IMR-90 (cell line): ENCODE data around the gene BFAR. TPM values are rescaled to one million over a fixed set of nuclear protein-coding genes. Genes with fewer than 3 reads are reported as not detected.

Experiments used
- ATAC-seq: fragments of 200-7000 bp; cut with Tn5 transposase; 2 replicates; pipeline ENCODE4 v1.9.1; 2020; ENCODE audit warnings: low read depth, mild to moderate bottlenecking, moderate library complexity
- BruUV-seq: library from RNA; stranded (reverse); fragments of 400-500 nt; replicated peaks from 2 replicates; lab custom pipeline; 2021; lab: Mats Ljungman, UMichigan
- CTCF ChIA-PET: fragments of 300-600 bp; formaldehyde crosslinking; extraction: SDS; loops from one replicate; lab custom pipeline; 2021; ENCODE audit warnings: antibody characterized with exemption; lab: Yijun Ruan, JAX
- POLR2A ChIA-PET: fragments of 300-600 bp; sonication (Branson Sonifier 250); formaldehyde crosslinking; loops from one replicate; lab custom pipeline; 2022; ENCODE audit warnings: antibody characterized with exemption; ENCODE audit not compliant: unreplicated experiment; lab: Charles Lee
- DNase-seq: peaks from one replicate; pipeline ENCODE4 v3.0.0; 2013
- H2AFZ ChIP-seq: replicated peaks from 2 replicates; pipeline ENCODE3; 2013; ENCODE audit warnings: low read length, mild to moderate bottlenecking; ENCODE audit not compliant: poor library complexity
- H2AK5ac ChIP-seq: 2 replicates; pipeline ENCODE4 v1.6.1; 2013; ENCODE audit warnings: low read depth, low read length, inconsistent platforms
- H2AK9ac ChIP-seq: replicated peaks from 2 replicates; pipeline ENCODE3; 2013; ENCODE audit warnings: mild to moderate bottlenecking, low read depth, low read length, moderate library complexity; ENCODE audit not compliant: poor library complexity
- H2BK120ac ChIP-seq: 2 replicates; pipeline ENCODE4 v1.6.1; 2013; ENCODE audit warnings: low read depth, low read length, inconsistent platforms
- H2BK15ac ChIP-seq: 3 replicates; pipeline ENCODE4 v1.6.1; 2013; ENCODE audit warnings: low read depth, low read length, inconsistent platforms
- H2BK20ac ChIP-seq: 2 replicates; pipeline ENCODE4 v1.6.1; 2013; ENCODE audit warnings: low read depth, mild to moderate bottlenecking, inconsistent platforms, low read length, moderate library complexity
- H2BK5ac ChIP-seq: 2 replicates; pipeline ENCODE4 v1.6.1; 2013; ENCODE audit warnings: mild to moderate bottlenecking, low read depth, low read length, inconsistent platforms; ENCODE audit not compliant: poor library complexity, severe bottlenecking
- H3K14ac ChIP-seq: replicated peaks from 2 replicates; pipeline ENCODE4 v1.6.1; 2013; ENCODE audit warnings: low read depth, low read length, inconsistent platforms
- H3K18ac ChIP-seq: 2 replicates; pipeline ENCODE4 v1.6.1; 2013; ENCODE audit warnings: low read depth, low read length, control low read depth
- H3K23ac ChIP-seq: 2 replicates; pipeline ENCODE4 v1.6.1; 2013; ENCODE audit warnings: low read depth, low read length, inconsistent platforms
- H3K27ac ChIP-seq: 2 replicates; pipeline ENCODE4 v1.5.1; 2013; ENCODE audit warnings: mild to moderate bottlenecking, control low read depth, low read length; ENCODE audit not compliant: insufficient read depth
- H3K27me3 ChIP-seq: 2 replicates; pipeline ENCODE4 v1.6.1; 2013; ENCODE audit warnings: low read length; ENCODE audit not compliant: control insufficient read depth, insufficient read depth
- H3K36me3 ChIP-seq: 2 replicates; pipeline ENCODE4 v1.6.1; 2013; ENCODE audit warnings: low read length, mixed read lengths; ENCODE audit not compliant: control insufficient read depth, insufficient read depth
- H3K4ac ChIP-seq: 2 replicates; pipeline ENCODE4 v1.6.1; 2013; ENCODE audit warnings: low read depth, low read length, inconsistent platforms
- H3K4me1 ChIP-seq: 2 replicates; pipeline ENCODE4 v1.6.1; 2013; ENCODE audit warnings: low read length, mixed read lengths; ENCODE audit not compliant: control insufficient read depth, insufficient read depth
- H3K4me2 ChIP-seq: 2 replicates; pipeline ENCODE4 v1.6.1; 2013; ENCODE audit warnings: low read depth, mild to moderate bottlenecking, control low read depth, low read length, moderate library complexity
- H3K4me3 ChIP-seq: 2 replicates; pipeline ENCODE4 v1.5.1; 2013; ENCODE audit warnings: low read depth, mild to moderate bottlenecking, control low read depth, low read length, moderate library complexity; ENCODE audit not compliant: insufficient read depth
- H3K56ac ChIP-seq: 2 replicates; pipeline ENCODE4 v1.6.1; 2013; ENCODE audit warnings: low read length, inconsistent platforms; ENCODE audit not compliant: insufficient read depth; ENCODE audit errors: extremely low read depth
- H3K79me1 ChIP-seq, 2 experiments: 2 replicates each; pipeline ENCODE4 v1.6.1; 2013; ENCODE audit warnings: low read length in 2 of 2, inconsistent platforms in 1 of 2, low read depth in 1 of 2
- H3K9ac ChIP-seq: 2 replicates; pipeline ENCODE4 v1.6.1; 2013; ENCODE audit warnings: low read depth, low read length, control low read depth
- H3K9me1 ChIP-seq: 2 replicates; pipeline ENCODE4 v1.6.1; 2013; ENCODE audit warnings: low read length, inconsistent platforms; ENCODE audit not compliant: insufficient read depth
- H3K9me3 ChIP-seq: 2 replicates; pipeline ENCODE4 v1.6.1; 2013; ENCODE audit warnings: low read length; ENCODE audit not compliant: control insufficient read depth, insufficient read depth
- H4K20me1 ChIP-seq: 2 replicates; pipeline ENCODE4 v1.6.1; 2013; ENCODE audit warnings: low read length, inconsistent platforms; ENCODE audit not compliant: insufficient read depth
- H4K5ac ChIP-seq: 2 replicates; pipeline ENCODE4 v1.6.1; 2013; ENCODE audit warnings: mild to moderate bottlenecking, low read depth, low read length, control low read depth
- H4K8ac ChIP-seq, 2 experiments: 2 replicates each; pipeline ENCODE4 v1.6.1; 2013; ENCODE audit warnings: low read depth in 2 of 2, low read length in 2 of 2, control low read depth in 1 of 2, inconsistent platforms in 1 of 2
- H4K91ac ChIP-seq: 2 replicates; pipeline ENCODE4 v1.6.1; 2013; ENCODE audit warnings: low read depth, low read length, inconsistent platforms; ENCODE audit not compliant: insufficient read depth
- CHD1 ChIP-seq: IDR thresholded peaks from 2 replicates; pipeline ENCODE4 v1.6.1; 2012; ENCODE audit warnings: low read depth, low read length, improper control_type of control experiment
- CTCF ChIP-seq: conservative IDR thresholded peaks from 2 replicates; pipeline ENCODE4 v1.5.1; 2012; ENCODE audit warnings: mild to moderate bottlenecking, low read depth, low read length, improper control_type of control experiment
- FOS ChIP-seq: fragments of 150-350 bp; IDR thresholded peaks from 2 replicates; pipeline ENCODE4 v1.6.1; 2016; ENCODE audit warnings: low read depth, low read length
- MAFK ChIP-seq: IDR thresholded peaks from 2 replicates; pipeline ENCODE4 v1.6.1; 2012; ENCODE audit warnings: low read depth, low read length, improper control_type of control experiment
- MAZ ChIP-seq: IDR thresholded peaks from 2 replicates; pipeline ENCODE4 v1.6.1; 2012; ENCODE audit warnings: low read depth, mild to moderate bottlenecking, low read length, improper control_type of control experiment, moderate library complexity, borderline replicate concordance
- NFE2L2 ChIP-seq: fragments of 150-350 bp; IDR thresholded peaks from 2 replicates; pipeline ENCODE4 v1.6.1; 2016; ENCODE audit warnings: low read depth, mild to moderate bottlenecking, low read length
- POLR2A ChIP-seq: IDR thresholded peaks from 2 replicates; pipeline ENCODE4 v1.6.1; 2012; ENCODE audit warnings: mild to moderate bottlenecking, low read depth, low read length
- RAD21 ChIP-seq: IDR thresholded peaks from 2 replicates; pipeline ENCODE4 v1.6.1; 2012; ENCODE audit warnings: low read length, improper control_type of control experiment
- RCOR1 ChIP-seq: IDR thresholded peaks from 2 replicates; pipeline ENCODE4 v1.6.1; 2012; ENCODE audit warnings: mild to moderate bottlenecking, low read length, improper control_type of control experiment; ENCODE audit not compliant: insufficient replicate concordance
- RFX5 ChIP-seq: IDR thresholded peaks from 2 replicates; pipeline ENCODE4 v1.8.0; 2012; ENCODE audit warnings: low read depth, mild to moderate bottlenecking, low read length, moderate library complexity
- SMC3 ChIP-seq: fragments of 150-350 bp; IDR thresholded peaks from 2 replicates; pipeline ENCODE4 v1.6.1; 2016; ENCODE audit warnings: low read depth, mild to moderate bottlenecking, antibody characterized with exemption, low read length, moderate library complexity
- USF2 ChIP-seq: fragments of 150-350 bp; IDR thresholded peaks from 2 replicates; pipeline ENCODE4 v1.6.1; 2017; ENCODE audit warnings: mild to moderate bottlenecking, antibody characterized with exemption, low read length, low read depth
- WGBS, 2 experiments: methylation state at CpG; one replicate each; pipeline versions ENCODE4 v1.1.5 to v1.1.7; 2013; ENCODE audit warnings: missing lambda C conversion rate in 2 of 2; ENCODE audit not compliant: insufficient read length in 1 of 2; ENCODE audit errors: extremely low coverage in 2 of 2; 5-methylcytosine and 5-hydroxymethylcytosine counted together
- dilution Hi-C: fragments of 300-500 bp; cut with HindIII; formaldehyde crosslinking; loops from one replicate; pipeline ENCODE4 v1.14.3; 2018; ENCODE audit warnings: low sequenced_read_pairs; ENCODE audit not compliant: unreplicated experiment
- in situ Hi-C: fragments of 300-500 bp; cut with MboI; formaldehyde crosslinking; loops from 3 replicates; pipeline ENCODE4 v1.14.3; 2019; ENCODE audit warnings: low sequenced_read_pairs, inconsistent platforms, mixed read lengths
- intact Hi-C: fragments of 100-400 bp; cut with micrococcal nuclease; formaldehyde crosslinking; loops from 2 replicates; pipeline ENCODE4 v1.10.0; 2022
- polyA plus RNA-seq, 3 experiments: library from polyadenylated mRNA; depleted of rRNA; stranded (reverse); fragments of >200 nt; gene quantifications; 2 replicates each; pipeline ENCODE4 v1.2.3, GENCODE V29; 2012; ENCODE audit warnings: low replicate concordance in 1 of 3
- total RNA-seq: library from RNA; depleted of rRNA; stranded (reverse); fragments of >200 nt; gene quantifications from 2 replicates; pipeline ENCODE4 v1.2.3, GENCODE V29; 2012

BFAR gene
- total and polyA plus RNA-seq, 2 of the 4 experiments (the other 2 are of a cell fraction) = 46.6 to 56.5 TPM

GRCh38 chr16:14585287-14585686 is 47.5 kb upstream of the BFAR start:
- peaks cover 37% of the 10 kb centered on the region for H3K36me3 ChIP-seq

More at GRCh38 chr16:14585287-14585686, 47.5 kb upstream of the BFAR start:
- Histone ChIP-seq H3K27ac (no peak overlapping the region), H3K9me3 (no peaks in the 10 kb centered on the region), H2AK9ac (no peak overlapping the region), H2BK5ac (no peak overlapping the region), H2AK5ac (no peak overlapping the region), H3K4ac (no peak overlapping the region), H2AFZ (no peak overlapping the region), H4K8ac (no peak overlapping the region), H2BK15ac (no peak overlapping the region), H3K9ac (no peak overlapping the region), H3K79me1 (peaks cover 0 to 3% of the 10 kb centered on the region in 2 experiments; a peak in 1 of 4 replicates), H3K56ac (no peak overlapping the region), H3K4me2 (no peak overlapping the region), H4K91ac (no peak overlapping the region), H2BK20ac (no peak overlapping the region), H3K27me3 (no peaks in the 10 kb centered on the region), H3K23ac (no peak overlapping the region), H2BK120ac (no peak overlapping the region), H3K9me1 (no peaks in the 10 kb centered on the region), H4K20me1 (no peaks in the 10 kb centered on the region), H3K18ac (no peak overlapping the region), H3K14ac (no peak overlapping the region), H3K4me1 (no peaks in the 10 kb centered on the region), H3K4me3 (no peak overlapping the region), H4K5ac (no peak overlapping the region)
- dilution Hi-C loops (no loop called here), in situ Hi-C loops (no loop called here), intact Hi-C loops (no loop called here)
- no TSS peak for BruUV-seq
- no CpG with 5 or more reads among the region's 3 CpGs for WGBS, 2 experiments
- DNase-seq (no peak), ATAC-seq (no peak)
- TF ChIP-seq POLR2A (no peak), NFE2L2 (no peak), MAFK (no peak), RCOR1 (no peak), CTCF (no peak), MAZ (no peak), FOS (no peak), RFX5 (no peak), USF2 (no peak), RAD21 (no peak), CHD1 (no peak), SMC3 (no peak)
- ChIA-PET CTCF (no interaction called here), POLR2A (no interaction called here)
